NCI-H524 treated with DMSO at 0.1 percent for 48 hours (cell line): Measurements from ENCODE around the gene NCR3LG1.

Experiments used
- DNase-seq: peaks from one replicate; lab custom pipeline; 2025; lab: John Stamatoyannopoulos, UW

Gene NCR3LG1

GRCh38 chr11:17371614-17372013, 20.0 kb downstream of the NCR3LG1 start:
- DNase-seq = no peak

GRCh38 chr11:17375547-17375946, 23.9 kb downstream of the NCR3LG1 start:
- no peak for DNase-seq

DNA sequence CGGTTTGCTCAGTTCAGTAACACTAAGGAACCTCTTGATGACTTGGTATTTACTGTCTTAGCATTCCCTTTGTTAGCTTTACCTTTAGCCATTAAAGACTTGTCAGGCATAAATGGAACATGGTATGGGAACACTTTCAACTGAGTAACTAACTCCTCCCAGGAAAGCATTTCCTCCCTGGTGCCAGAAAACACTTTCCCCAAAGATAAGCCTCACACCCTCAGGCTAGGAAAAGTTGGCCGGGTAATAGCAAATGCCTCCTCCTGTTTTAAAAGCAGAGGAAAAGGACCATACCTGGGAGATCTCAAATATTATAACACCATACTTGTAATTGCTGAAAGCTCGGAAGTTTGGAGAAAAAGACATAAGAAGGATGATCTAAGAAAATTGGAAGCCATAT, 24.9 kb downstream of the NCR3LG1 start:
- DNase-seq = no peak

DNA sequence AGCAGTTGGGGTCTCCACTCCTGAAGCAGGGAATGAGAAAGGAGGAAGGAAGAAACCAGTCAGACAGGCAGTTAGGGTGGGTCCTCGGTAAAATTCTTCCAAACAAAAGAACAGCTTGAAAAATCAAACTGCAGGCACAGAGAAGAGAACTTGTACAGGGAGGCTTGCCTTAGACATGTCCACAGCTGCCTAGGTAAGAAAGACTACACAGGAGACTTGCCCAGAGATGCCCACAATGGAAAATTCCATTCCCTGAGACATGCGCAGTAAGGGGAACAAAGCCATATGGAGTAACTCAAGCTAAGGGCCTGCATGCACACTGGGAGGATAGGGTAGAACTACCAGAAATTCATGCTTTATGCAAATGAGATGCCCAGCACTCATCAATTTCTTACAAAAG, 27.1 kb downstream of the NCR3LG1 start:
- DNase-seq = no peak

DNA sequence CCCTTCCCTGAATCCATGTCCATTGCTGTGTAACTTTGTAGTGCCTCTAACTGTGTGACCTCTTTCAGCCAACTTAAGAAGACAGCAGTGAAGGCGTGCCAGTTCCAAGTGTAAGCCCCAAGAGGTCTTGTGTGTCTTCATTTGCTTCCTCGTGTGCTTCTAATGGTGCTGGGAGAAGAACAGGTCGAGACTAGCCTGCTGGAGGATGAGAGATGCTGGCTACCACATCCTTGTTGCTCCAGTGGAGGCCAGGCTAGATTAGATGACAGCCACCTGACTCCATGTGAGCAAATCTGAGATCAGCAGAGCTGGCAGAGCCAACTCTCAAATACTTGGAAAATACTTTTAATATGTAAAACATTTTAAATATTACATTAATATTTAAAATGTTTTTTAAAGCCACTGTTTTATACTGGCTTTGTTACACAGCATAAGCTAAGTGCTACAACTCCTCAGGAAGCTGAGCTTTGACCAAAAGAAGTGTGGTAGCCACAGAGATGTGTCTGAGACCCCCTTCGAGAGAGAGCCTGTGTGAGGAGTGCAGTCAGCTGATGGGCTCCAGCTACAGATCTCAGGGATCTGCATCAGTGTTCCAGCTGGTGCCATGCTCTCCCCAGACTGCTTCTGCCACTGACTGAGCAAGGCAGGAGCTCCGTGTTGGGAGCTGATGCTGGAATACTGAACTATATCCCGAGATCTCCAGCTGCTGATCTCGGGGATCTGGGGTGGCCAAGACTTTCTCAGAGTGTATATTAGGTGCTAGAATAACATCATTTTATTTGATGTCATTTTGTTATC, 28.0 kb downstream of the NCR3LG1 start:
- DNase-seq = no peak

- no peak for DNase-seq
Measured at GRCh38 chr11:17381156-17381555, 29.6 kb downstream of the NCR3LG1 start.

DNA sequence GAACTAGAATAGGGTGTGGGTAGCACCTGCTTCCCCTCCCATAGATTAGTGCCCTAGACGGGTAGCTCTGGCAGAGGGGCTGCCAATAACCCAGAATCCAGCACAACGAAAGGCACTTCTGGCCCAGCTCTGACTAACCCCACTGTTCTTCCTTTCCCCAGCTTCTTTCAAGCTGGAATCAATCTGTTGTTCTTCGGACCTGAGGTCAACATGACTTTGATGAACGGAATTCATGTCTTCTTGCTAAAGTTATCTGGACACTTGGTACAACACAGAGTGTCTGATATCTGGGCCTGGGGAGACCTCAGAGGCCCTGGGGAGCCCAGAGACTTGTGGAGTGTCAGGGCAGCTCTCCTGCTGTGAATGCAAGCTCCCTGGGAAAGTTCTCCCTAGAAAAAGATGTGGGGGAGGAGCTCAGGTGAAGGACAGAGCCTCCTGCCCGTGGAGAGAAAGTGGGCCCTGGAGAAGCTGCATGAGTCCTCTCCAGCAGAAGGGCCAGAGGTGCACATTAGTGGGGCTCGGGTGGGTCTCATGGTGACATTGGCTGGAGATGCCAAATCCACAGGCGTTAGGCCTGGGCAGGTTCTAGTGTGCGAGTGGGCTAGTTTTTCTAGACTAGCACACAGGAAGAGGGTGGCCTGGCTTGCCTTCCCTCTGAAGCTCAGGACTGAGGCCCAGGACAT, 30.6 kb downstream of the NCR3LG1 start:
- no peak for DNase-seq

GRCh38 chr11:17383461-17383860, 31.9 kb downstream of the NCR3LG1 start:
- no peak for DNase-seq

DNA sequence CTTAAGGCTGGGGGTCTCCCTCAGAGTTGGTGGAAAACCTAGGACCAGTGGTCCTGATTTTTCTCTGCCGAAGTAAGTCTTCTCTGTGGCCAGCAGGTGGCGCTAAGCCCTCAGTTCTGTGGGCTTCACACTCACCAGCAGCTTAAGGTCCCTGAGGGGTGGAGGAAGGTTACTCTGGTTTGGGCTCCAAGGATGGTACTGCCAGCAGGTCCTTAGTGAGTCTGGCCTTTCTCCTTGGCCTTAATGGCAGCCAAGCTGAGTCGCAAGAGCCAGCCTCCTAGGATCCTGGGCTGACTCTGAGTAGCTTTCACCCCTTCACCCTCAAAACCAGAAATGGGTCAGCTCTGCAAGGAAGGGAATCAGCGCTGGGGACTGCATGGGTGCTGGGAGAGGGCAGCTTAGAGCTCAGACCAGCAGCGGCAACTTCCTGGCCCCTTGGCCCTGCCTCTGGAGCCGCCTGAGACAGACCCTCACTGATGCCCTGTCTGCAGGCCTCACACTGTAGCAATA, 32.5 kb downstream of the NCR3LG1 start:
- DNase-seq = no peak

DNA sequence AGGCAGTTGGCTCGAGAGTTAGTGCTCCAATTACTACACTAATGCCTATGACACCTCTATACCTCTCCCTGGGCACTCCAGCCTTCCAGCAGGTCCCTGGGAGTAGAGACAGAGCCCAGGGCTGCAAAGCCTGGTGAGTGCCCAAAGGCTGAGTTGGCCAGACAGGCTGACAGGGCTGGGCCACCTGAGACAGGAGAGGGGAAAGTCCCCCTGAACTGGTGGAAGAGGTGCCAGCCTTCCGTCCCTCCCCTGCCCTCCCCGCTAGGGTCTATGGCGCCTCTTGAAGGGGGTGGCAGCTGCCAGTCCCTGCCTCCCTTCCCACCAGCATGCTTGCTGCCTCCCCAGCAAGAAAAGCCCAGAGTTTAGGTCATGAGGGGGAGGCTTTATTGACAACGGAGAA, 33.9 kb downstream of the NCR3LG1 start:
- no peak for DNase-seq

GRCh38 chr11:17385926-17386325, 34.3 kb downstream of the NCR3LG1 start:
- DNase-seq = no peak

DNA sequence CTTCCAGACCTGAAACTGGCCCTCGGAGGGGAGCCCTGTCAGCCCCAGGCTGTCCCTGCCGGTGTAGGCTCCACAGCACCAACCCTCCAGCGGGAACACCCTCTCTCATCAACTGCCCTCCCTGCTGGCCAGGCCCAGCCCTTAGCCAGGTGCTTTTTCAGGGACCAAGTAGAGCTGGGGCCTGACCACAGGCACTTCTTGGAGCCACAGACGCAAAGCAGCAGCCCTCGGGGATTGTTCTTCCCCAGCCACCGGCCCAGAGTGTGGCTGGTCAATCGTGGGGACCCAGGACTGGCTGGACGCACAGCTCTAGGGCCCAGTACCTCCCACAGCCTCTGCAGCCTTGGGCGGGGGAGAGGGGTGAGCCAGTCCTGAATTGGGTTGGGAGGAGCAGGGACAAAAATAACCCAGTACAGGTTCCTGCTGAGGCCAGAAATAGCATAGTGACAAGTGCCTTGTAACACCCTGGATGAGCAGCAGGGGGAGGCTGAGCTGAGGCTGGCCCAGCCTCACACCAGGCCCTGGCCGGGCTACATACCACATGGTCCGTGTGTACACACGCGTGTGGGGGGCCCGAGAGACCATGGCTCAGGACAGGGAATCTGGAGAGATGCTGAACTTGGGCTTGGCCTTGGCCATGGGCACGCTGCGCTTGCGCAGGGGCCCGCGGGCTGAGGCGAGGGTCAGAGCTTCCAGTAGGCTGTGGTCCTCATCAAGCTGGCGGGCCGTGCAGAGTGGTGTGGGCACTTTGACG, 34.9 kb downstream of the NCR3LG1 start:
- no peak for DNase-seq

- DNase-seq = no peak
Measured at GRCh38 chr11:17387254-17387653, 35.7 kb downstream of the NCR3LG1 start.

DNA sequence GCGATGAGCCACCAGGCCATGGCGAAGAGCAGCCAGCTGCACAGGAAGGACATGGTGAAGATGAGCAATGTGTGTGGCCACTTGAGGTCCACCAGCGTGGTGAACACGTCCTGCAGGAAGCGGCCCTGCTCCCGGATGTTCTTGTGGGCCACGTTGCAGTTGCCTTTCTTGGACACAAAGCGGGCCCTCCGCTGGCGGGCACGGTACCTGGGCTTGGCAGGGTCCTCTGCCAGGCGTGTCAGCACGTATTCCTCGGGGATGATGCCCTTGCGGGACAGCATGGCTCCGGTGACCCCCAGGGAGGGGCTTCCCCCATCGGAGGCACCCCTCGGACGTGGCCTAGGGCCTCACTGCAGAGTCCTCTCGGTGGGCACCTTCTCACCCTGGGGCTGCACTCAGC, 36.2 kb downstream of the NCR3LG1 start:
- no peak for DNase-seq

GRCh38 chr11:17388609-17389210, 37.1 kb downstream of the NCR3LG1 start, which contains the start of gene KCNJ11:
Gene KCNJ11 (minus strand): TSS chr11:17388659. CDS start chr11:17388091, 568 bp downstream.
- no peak for DNase-seq

DNA sequence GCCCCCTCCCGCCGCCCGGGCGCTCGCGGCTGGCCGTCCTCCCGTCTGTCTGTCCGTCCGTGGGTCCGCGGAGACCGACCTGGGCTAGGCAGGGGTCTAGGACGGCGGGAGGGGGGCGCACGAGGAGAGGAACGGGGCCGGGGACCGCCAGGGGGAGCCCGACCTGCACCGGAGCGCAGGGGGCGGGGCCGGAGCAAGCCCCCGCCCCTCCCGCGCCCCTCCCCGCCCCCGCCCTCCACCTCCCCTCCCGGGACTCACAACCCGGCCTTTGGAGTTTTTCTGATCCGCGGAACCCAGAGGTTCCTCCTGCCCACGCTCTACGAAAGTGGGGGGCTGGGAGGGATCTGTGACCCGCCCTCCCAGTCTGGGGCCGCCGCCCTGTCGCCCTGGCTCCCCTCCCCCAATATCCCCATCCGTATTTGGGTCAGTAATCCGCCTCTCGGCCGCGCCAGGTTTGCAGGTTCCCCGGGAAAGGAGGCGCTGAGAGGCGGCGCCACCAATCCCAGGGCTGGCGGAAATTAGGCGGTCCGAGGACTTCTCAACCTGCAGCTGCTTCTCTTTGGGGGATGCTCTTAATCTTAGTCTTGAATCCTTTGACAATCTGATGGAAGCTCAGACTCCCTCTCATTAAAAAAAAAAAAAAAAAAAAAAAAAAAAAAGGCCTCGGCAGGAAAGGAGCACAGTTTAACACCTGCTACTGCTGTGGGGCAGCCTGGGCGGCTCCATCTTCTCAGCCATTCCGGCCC, 37.8 kb downstream of the NCR3LG1 start:
- DNase-seq = peak; percentile 51

DNA sequence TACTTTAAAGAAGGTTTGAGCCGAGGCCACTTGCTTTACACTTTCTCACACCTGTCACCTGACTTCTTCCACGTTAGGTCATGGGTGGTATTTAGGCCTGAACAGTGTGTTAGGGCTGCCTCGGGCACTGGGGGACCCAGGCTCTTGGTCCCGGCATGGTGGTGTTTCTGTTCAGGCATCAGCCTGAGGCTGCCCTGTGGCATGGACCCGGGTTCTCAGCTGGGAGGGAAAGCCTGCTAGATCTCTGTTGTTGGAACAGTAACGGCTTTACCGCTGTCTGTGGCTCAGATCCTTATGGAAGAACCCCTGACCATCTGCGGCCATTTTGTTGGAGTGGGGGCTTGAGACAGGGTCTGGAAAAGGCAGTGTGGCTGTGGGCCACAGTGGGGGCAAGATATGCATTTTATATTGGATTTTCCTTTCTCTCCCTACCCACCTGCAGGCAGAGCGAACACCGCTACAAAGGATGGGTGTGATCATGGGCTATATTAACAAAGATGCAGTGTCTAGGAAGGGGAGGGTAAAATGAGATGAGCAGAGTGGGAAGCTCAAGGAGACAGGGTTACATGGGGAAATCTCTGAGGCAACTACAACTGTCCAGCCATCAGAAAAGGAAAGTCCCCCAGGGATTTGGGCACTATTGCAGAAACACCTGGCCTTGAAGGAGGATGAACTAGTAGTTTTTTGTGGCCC, 38.5 kb downstream of the NCR3LG1 start:
- DNase-seq = no peak

GRCh38 chr11:17391493-17392355, 40.1 kb downstream of the NCR3LG1 start:
- DNase-seq = no peak

GRCh38 chr11:17392872-17393271, 41.3 kb downstream of the NCR3LG1 start:
- DNase-seq = no peak

DNA sequence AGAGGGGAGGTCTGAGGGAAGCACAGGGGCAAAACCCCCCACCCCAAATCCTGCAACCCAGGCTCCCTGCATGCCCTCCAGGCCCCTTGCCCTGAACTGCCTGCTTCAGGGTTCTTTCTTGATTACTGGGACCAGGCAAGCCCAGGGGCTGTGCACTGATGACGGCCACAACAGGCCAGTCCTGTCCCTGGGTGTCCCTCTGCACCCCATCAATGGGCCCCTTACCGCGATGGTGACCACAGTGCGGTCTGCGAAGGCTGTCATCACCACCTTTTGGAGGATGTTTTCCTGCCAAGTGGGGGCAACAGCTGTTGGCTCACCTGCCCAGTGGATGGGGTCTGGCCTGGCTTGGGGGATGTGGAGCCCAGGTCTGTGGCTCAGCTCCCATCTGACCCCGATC, 41.9 kb downstream of the NCR3LG1 start:
- DNase-seq = no peak
